Progenitor cell of endocrine pancreas (in vitro differentiated cells): ENCODE results near the gene LRRTM3. TPM values are rescaled to one million over a fixed set of nuclear protein-coding genes. Genes with fewer than 3 reads are reported as not detected.
A peak's percentile ranks its signal among the peaks of the same experiment; 100 is the strongest.

Experiments
- DNase-seq: peaks from one replicate; pipeline ENCODE4 v3.0.0; 2021; ENCODE audit warnings: low spot score; ENCODE audit not compliant: unreplicated experiment
- H3K27ac Mint-ChIP-seq: 2 replicates; pipeline ENCODE4 v1.8.0; 2021; ENCODE audit warnings: mild to moderate bottlenecking, moderate library complexity, mixed read lengths
- H3K27me3 Mint-ChIP-seq: 2 replicates; pipeline ENCODE4 v1.8.0; 2021; ENCODE audit warnings: mixed read lengths
- H3K36me3 Mint-ChIP-seq: 2 replicates; pipeline ENCODE4 v1.8.0; 2022; ENCODE audit warnings: mixed read lengths; ENCODE audit not compliant: insufficient read depth
- H3K4me1 Mint-ChIP-seq: 2 replicates; pipeline ENCODE4 v1.8.0; 2021; ENCODE audit warnings: low read depth, mixed read lengths
- H3K4me3 Mint-ChIP-seq: 2 replicates; pipeline ENCODE4 v1.8.0; 2021; ENCODE audit warnings: low read depth, mild to moderate bottlenecking, moderate library complexity, mixed read lengths
- H3K9me3 Mint-ChIP-seq: 2 replicates; pipeline ENCODE4 v1.8.0; 2021; ENCODE audit warnings: low read depth, mixed read lengths
- total RNA-seq: library from RNA; stranded (reverse); gene quantifications from 2 replicates; pipeline ENCODE4 v1.2.1, GENCODE V29; 2021
- TF ChIP-seq, protein P1 (sequence below): fragments of 200-600 bp; sonication (generic); IDR thresholded peaks from one replicate; pipeline ENCODE4 v1.5.0; 2021; ENCODE audit warnings: antibody characterized with exemption, mild to moderate bottlenecking; ENCODE audit not compliant: unreplicated experiment

Gene LRRTM3
- total RNA-seq, 1 donor from 2014 or later = not detected

DNA sequence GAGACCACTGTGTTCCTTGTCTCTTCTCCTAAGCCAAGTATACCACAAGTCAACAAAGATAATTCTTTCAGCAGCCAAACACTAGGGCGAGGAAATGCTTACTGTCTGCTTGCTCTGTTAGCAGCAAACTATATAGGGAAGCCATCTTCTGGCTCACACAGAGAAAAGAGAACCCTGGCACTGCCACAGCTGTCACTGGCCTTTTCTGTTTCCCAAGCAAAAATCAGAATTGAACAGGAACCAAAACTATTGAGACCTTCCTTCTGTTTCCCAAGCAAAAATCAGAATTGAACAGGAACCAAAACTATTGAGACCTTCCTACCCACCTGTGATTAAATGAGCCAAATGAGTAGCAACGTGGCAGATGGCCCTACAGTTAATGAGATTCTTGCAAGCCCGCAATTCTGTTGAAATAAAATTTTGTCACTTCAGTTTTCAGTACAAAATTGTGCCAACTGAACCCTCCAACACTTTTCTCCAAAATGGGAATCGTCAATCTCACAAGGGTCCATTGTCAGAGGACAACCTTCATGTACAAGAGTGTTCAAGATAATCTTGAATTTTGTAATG, 54.5 kb downstream of the LRRTM3 start:
- Mint-ChIP-seq H3K27me3 (no peaks in the 10 kb centered on the region), H3K36me3 (no peaks in the 10 kb centered on the region), H3K9me3 (no peaks in the 10 kb centered on the region), H3K27ac (no peak overlapping the region), H3K4me3 (no peak overlapping the region), H3K4me1 (peaks cover 8% of the 10 kb centered on the region)
- DNase-seq = no peak
- TF ChIP-seq, protein P1, sequence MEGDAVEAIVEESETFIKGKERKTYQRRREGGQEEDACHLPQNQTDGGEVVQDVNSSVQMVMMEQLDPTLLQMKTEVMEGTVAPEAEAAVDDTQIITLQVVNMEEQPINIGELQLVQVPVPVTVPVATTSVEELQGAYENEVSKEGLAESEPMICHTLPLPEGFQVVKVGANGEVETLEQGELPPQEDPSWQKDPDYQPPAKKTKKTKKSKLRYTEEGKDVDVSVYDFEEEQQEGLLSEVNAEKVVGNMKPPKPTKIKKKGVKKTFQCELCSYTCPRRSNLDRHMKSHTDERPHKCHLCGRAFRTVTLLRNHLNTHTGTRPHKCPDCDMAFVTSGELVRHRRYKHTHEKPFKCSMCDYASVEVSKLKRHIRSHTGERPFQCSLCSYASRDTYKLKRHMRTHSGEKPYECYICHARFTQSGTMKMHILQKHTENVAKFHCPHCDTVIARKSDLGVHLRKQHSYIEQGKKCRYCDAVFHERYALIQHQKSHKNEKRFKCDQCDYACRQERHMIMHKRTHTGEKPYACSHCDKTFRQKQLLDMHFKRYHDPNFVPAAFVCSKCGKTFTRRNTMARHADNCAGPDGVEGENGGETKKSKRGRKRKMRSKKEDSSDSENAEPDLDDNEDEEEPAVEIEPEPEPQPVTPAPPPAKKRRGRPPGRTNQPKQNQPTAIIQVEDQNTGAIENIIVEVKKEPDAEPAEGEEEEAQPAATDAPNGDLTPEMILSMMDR = no peak

DNA sequence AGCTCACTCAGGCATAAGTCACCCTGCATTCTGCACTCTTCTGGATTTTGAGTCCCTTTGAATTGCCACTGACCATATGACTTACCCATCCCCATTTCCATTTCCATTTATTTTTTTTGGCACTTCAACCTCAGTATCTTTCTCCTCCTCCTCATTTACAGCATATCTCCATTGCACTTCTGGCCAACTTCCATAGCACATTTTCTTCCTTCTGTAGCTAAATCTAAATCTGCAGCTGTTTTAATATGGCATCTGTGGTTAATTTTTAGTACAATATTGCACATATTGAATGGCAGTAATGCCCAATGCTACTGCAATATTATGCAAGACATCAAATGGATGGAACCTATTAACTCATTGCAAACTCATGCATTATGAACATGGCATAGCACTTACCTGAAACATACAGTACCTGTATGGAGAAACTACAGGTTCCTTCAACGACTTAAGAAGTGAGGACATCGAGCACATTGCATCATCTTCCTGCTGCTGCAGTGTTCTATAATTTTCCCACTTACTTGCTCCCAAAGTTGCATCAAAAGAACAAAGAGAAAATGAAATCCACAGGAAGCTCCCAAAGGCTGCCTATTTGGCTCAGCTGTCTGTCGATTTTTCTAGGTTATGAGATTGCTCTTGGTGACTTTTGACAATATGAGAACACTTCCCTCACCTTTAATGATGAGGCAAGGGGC, 55.7 kb downstream of the LRRTM3 start:
- DNase-seq = no peak
- no peak overlapping the region for H3K27ac Mint-ChIP-seq
- TF ChIP-seq, protein P1 = no peak
- no peak overlapping the region for H3K4me3 Mint-ChIP-seq
- H3K36me3 Mint-ChIP-seq = no peaks in the 10 kb centered on the region
- H3K9me3 Mint-ChIP-seq = no peaks in the 10 kb centered on the region
- H3K27me3 Mint-ChIP-seq = no peaks in the 10 kb centered on the region
- peaks cover 8% of the 10 kb centered on the region for H3K4me1 Mint-ChIP-seq

DNA sequence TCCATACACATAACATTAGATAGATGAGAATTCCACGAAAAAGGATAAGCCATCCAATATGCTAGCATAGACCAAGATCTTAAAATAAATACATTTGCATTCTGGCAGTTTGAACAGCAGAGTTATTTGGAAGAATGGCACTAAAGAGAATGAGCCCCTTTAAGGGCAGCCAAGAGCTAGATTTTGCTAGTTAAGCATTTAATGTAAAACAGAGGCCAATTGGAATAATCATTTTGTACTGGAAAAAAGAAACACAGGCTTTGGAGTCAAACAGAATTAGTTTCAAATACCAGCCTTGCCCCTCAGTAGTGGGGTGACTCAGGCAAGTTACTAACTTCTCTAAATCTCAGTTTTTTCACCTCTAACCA, 56.2 kb downstream of the LRRTM3 start:
- Mint-ChIP-seq H3K4me1 (peaks cover 8% of the 10 kb centered on the region), H3K36me3 (no peaks in the 10 kb centered on the region), H3K9me3 (no peaks in the 10 kb centered on the region), H3K27ac (no peak overlapping the region), H3K27me3 (no peaks in the 10 kb centered on the region), H3K4me3 (no peak overlapping the region)
- DNase-seq = no peak
- TF ChIP-seq, protein P1 = no peak

DNA sequence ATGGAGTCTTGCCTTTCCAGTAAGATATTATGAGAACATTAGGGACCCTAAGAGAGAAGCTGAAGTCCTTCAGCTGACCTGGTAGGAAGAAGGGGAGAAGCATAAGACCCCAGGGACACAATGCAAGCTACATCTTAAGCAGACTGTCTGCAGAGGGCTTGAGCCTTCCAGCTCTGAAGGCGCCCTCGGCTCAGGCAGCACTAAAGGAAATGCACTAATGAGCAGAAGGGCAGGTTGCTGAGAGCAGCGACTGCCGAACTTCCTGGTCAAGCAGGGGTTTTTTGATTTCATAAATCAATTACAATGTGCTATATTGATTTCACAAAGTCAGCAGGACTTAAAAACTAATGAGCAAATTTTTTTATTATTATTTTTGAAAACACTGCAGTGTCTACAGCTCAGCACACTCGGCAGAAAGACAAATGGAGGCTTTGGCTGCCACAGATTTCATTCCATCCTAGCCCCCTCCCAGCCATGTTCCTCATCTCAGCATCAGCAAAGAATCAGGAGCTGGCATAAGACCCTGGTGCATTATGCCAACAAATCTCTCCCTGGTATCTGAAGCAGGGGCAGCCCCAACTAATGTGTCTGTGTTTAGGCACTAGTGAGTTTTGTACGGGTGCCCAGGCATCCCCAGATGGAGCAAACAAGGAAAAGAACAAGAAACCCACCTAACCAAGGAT, 57.1 kb downstream of the LRRTM3 start:
- Mint-ChIP-seq H3K4me3 (no peak overlapping the region), H3K27ac (peak overlapping the region; percentile 83), H3K36me3 (no peaks in the 10 kb centered on the region)

DNA sequence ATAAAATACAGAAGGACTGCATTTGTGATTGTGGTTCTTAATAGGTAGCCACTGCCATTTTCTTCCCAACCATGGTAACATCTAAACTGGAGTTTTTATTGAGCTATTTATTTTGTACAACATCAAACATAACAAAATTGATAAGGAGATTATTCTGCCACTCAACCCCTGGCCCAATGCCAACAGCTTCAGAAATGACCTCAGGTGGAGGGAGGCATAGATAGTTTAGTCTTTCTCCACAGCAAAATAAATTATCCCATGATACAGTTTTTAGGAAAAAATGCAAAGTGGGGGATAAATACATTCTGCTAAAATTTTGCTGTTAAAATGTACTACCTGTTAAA, 57.6 kb downstream of the LRRTM3 start:
- H3K4me3 Mint-ChIP-seq = no peak overlapping the region
- TF ChIP-seq, protein P1 = no peak
- H3K27me3 Mint-ChIP-seq = no peaks in the 10 kb centered on the region
- H3K4me1 Mint-ChIP-seq = peaks cover 8% of the 10 kb centered on the region
- H3K27ac Mint-ChIP-seq = no peak overlapping the region
- DNase-seq = no peak
- no peaks in the 10 kb centered on the region for H3K36me3 Mint-ChIP-seq
- no peaks in the 10 kb centered on the region for H3K9me3 Mint-ChIP-seq

More for the DNA sequence above, 57.1 kb downstream of the LRRTM3 start:
- DNase-seq = no peak
- TF ChIP-seq, protein P1 = no peak
- Mint-ChIP-seq H3K27me3 (no peaks in the 10 kb centered on the region), H3K4me1 (peaks cover 8% of the 10 kb centered on the region), H3K9me3 (no peaks in the 10 kb centered on the region)
